PC-9 (cell line): ENCODE measurements around the gene BTN1A1. TPM values are rescaled to one million over a fixed set of nuclear protein-coding genes. Genes with fewer than 3 reads are reported as not detected.
A peak's percentile ranks its signal among the peaks of the same experiment; 100 is the strongest.

Source experiments
- BruUV-seq: library from RNA; stranded (reverse); fragments of 400-500 nt; replicated peaks from 2 replicates; lab custom pipeline; 2021; lab: Mats Ljungman, UMichigan
- CTCF ChIA-PET: fragments of 300-600 bp; sonication (Branson Sonifier 250); formaldehyde crosslinking; loops from one replicate; lab custom pipeline; 2022; ENCODE audit warnings: antibody characterized with exemption; lab: Charles Lee
- POLR2A ChIA-PET: fragments of 300-600 bp; sonication (Branson Sonifier 250); formaldehyde crosslinking; loops from one replicate; lab custom pipeline; 2022; ENCODE audit warnings: antibody characterized with exemption; ENCODE audit not compliant: unreplicated experiment; lab: Charles Lee
- DNase-seq, 2 experiments: peaks; one replicate each; pipeline versions ENCODE4 v3.0.0 to v3.0.0-alpha.2; 2015 to 2022; ENCODE audit warnings: mixed read lengths in 1 of 2
- H2AFZ ChIP-seq: fragments of 200-600 bp; sonication (generic); 2 replicates; pipeline ENCODE4 v1.8.1; 2017; ENCODE audit warnings: antibody characterized with exemption
- H3F3A ChIP-seq: fragments of 200-600 bp; sonication (generic); 2 replicates; pipeline ENCODE4 v1.8.1; 2017; ENCODE audit warnings: antibody characterized with exemption, mild to moderate bottlenecking, low read depth; ENCODE audit not compliant: insufficient read depth
- H3K27ac ChIP-seq: fragments of 200-600 bp; sonication (generic); 2 replicates; pipeline ENCODE4 v1.6.1; 2016; ENCODE audit warnings: mixed run types
- H3K27me3 ChIP-seq: fragments of 200-600 bp; sonication (generic); 2 replicates; pipeline ENCODE4 v1.6.1; 2016; ENCODE audit warnings: low read depth, mixed run types; ENCODE audit not compliant: insufficient read depth
- H3K36me3 ChIP-seq: fragments of 200-600 bp; sonication (generic); 2 replicates; pipeline ENCODE4 v1.6.1; 2016; ENCODE audit warnings: low read depth, mixed run types
- H3K4me1 ChIP-seq: fragments of 200-600 bp; sonication (generic); replicated peaks from 2 replicates; pipeline ENCODE4 v1.6.1; 2016; ENCODE audit warnings: mixed run types; ENCODE audit not compliant: insufficient read depth
- H3K4me2 ChIP-seq: fragments of 200-600 bp; sonication (generic); 2 replicates; pipeline ENCODE4 v1.6.1; 2017; ENCODE audit warnings: mixed run types
- H3K4me3 ChIP-seq: fragments of 200-600 bp; sonication (generic); 2 replicates; pipeline ENCODE4 v1.6.1; 2016; ENCODE audit warnings: mixed run types
- H3K79me2 ChIP-seq: fragments of 200-600 bp; sonication (generic); 2 replicates; pipeline ENCODE4 v1.6.1; 2017; ENCODE audit warnings: low read depth, mixed run types
- H3K9me2 ChIP-seq: fragments of 200-600 bp; sonication (generic); 2 replicates; pipeline ENCODE4 v1.8.1; 2017; ENCODE audit warnings: mild to moderate bottlenecking; ENCODE audit not compliant: insufficient read depth
- H3K9me3 ChIP-seq: fragments of 200-600 bp; sonication (generic); 2 replicates; pipeline ENCODE4 v1.8.1; 2016; ENCODE audit warnings: low read depth; ENCODE audit not compliant: insufficient read depth
- H4K20me1 ChIP-seq: fragments of 200-600 bp; sonication (generic); 2 replicates; pipeline ENCODE4 v1.8.1; 2017; ENCODE audit not compliant: insufficient read depth
- CTCF ChIP-seq: fragments of 200-600 bp; sonication (generic); conservative IDR thresholded peaks from 2 replicates; pipeline ENCODE4 v1.6.1; 2017; ENCODE audit warnings: mixed run types, antibody characterized with exemption, mild to moderate bottlenecking, moderate library complexity
- EZH2 ChIP-seq: fragments of 200-600 bp; sonication (generic); IDR thresholded peaks from 2 replicates; pipeline ENCODE4 v1.8.0; 2017; ENCODE audit warnings: antibody characterized with exemption, low read depth
- intact Hi-C: fragments of 100-400 bp; cut with micrococcal nuclease; formaldehyde crosslinking; loops from one replicate; pipeline ENCODE4 v1.10.0; 2022; ENCODE audit not compliant: unreplicated experiment
- total RNA-seq: library from RNA; stranded (reverse); gene quantifications from 2 replicates; pipeline ENCODE4 v1.2.3, GENCODE V29; 2021

BTN1A1 gene
- total RNA-seq, 1 experiment from 2014 or later: not detected

DNA sequence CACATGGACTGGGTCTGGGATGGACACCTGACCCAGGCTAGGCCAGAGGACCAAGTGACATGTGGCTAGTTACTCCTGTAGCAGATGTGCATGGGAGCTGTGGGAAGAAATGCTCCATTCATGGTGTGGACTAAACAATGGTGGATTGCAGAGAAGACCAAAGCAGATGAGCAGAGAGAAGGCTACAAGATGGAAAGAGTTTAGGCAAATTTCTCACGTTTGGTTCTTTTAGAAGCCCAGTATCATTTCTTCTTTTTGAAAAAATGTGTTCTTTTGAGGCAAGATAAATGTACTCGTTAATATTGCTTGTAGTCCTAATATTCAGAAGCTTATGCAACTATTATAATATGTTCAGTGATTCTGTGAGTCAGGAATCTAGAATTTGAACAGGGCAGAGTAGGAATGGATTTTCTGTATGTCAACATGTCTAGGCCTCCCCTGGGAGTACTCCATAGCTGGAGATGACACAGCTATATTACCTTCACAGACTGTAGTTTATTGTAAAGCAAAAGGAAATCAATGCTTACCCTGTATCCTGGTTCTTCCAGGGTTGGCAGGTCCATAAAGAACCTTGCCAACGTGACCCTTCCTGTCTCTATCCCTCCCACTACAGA, 44.6 kb upstream of the BTN1A1 start:
- Histone ChIP-seq H3K27me3 (no peaks in the 10 kb centered on the region), H3K4me3 (no peak overlapping the region), H3K27ac (no peak overlapping the region), H3K9me3 (no peaks in the 10 kb centered on the region), H3K9me2 (no peaks in the 10 kb centered on the region), H3F3A (no peaks in the 10 kb centered on the region), H2AFZ (no peak overlapping the region), H3K4me1 (peaks cover 6% of the 10 kb centered on the region), H3K36me3 (0 out of 2 replicates have a peak, but pooled peaks cover 6% of the 10 kb centered on the region), H4K20me1 (no peaks in the 10 kb centered on the region), H3K4me2 (no peak overlapping the region), H3K79me2 (peaks cover 25% of the 10 kb centered on the region)
- intact Hi-C loops: loop anchor here (10.0 kb wide), 1 partner anchor 111 kb away; no protein-coding TSS in a partner anchor
- TF ChIP-seq CTCF (no peak), EZH2 (no peak)
- CTCF ChIA-PET: no interaction called here
- no TSS peak for BruUV-seq
- POLR2A ChIA-PET: no interaction called here
- no peak for DNase-seq

DNA sequence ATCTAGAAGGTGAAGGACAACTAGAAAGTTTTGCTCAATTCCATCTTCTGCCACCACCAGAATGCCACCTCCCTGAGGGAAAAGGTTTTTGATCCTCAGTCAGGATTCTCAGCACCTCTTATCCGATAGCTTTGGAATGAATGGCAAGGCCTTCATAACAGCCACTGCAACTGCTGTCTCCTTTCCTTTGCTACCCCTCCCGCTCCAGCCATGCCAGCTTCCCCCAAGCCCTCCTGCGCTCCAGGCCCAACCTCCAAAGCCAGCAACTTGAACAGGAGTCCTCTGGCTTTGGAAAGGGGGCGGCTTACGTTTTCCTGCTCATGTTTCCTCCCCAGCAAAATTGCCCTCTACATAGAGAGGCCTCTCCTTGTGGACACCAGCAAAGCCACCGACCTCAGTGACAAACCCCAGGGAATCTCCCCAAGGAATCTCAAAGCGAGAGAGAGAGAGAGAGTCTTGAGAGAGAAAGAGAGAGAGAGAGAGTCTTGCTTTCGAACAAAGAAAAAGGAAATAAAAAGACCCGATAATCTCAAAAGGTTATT, 42.8 kb upstream of the BTN1A1 start:
- intact Hi-C loops: loop anchor here (1.0 to 10.0 kb wide), 2 partner anchors 17 to 113 kb away; partner anchors contain the start of gene BTN3A3
- ChIA-PET CTCF (no interaction called here), POLR2A (no interaction called here)
- Histone ChIP-seq H3K27ac (peak overlapping the region; percentile 43; the same call in 1 of the 2 replicates), H3K4me1 (peaks cover 6% of the 10 kb centered on the region), H3K79me2 (peaks cover 30% of the 10 kb centered on the region), H3K36me3 (peaks cover 14% of the 10 kb centered on the region; the same call in 1 of the 2 replicates), H3F3A (no peaks in the 10 kb centered on the region), H3K4me3 (peak overlapping the region; percentile 72; the same call in 1 of the 2 replicates), H3K27me3 (no peaks in the 10 kb centered on the region), H3K4me2 (peak overlapping the region; percentile 67), H4K20me1 (no peaks in the 10 kb centered on the region), H3K9me3 (no peaks in the 10 kb centered on the region), H2AFZ (peak overlapping the region; percentile 99), H3K9me2 (no peaks in the 10 kb centered on the region)
- TF ChIP-seq CTCF: no peak
- no peak for TF ChIP-seq EZH2
- BruUV-seq: no TSS peak
- no peak for DNase-seq

- intact Hi-C loops: loop anchor here (1.0 to 10.0 kb wide), 2 partner anchors 18 to 113 kb away; partner anchors contain the start of gene BTN3A3
- H3K27me3 ChIP-seq: no peaks in the 10 kb centered on the region
- no peaks in the 10 kb centered on the region for H3K9me3 ChIP-seq
- TSS peak; percentile 26 for BruUV-seq
- peaks cover 15% of the 10 kb centered on the region for H3K36me3 ChIP-seq
- peak within 1 kb of the TSS; percentile 72 for H3K4me3 ChIP-seq
- TF ChIP-seq CTCF (no peak), EZH2 (no peak)
- no peaks in the 10 kb centered on the region for H3K9me2 ChIP-seq
- ChIA-PET CTCF (no interaction called here), POLR2A (no interaction called here)
- no peaks in the 10 kb centered on the region for H4K20me1 ChIP-seq
- peak within 1 kb of the TSS; percentile 67 for H3K4me2 ChIP-seq
- H3K79me2 ChIP-seq: peaks cover 30% of the 10 kb centered on the region
- DNase-seq: peak; percentile 71 to 85
- H3F3A ChIP-seq: no peaks in the 10 kb centered on the region
- peak within 1 kb of the TSS; percentile 70 for H3K27ac ChIP-seq
- peaks cover 6% of the 10 kb centered on the region for H3K4me1 ChIP-seq
- peak within 1 kb of the TSS; percentile 99 for H2AFZ ChIP-seq
Observed at GRCh38 chr6:26457806-26458688, 42.1 kb upstream of the BTN1A1 start, which contains the start of gene BTN2A1. TSS of gene BTN2A1 (plus strand) at chr6:26457955. CDS start at chr6:26458637, 682 bp downstream.
